ENCODE results near the gene PMPCA. TPM values are rescaled to one million over a fixed set of nuclear protein-coding genes. Genes with fewer than 3 reads are reported as not detected.

PMPCA gene
- total and polyA plus RNA-seq, 2 of the 8 experiments (the other 6 are each of a cell fraction or from before 2014, with no cell fraction given): 60.0 to 88.2 TPM

DNA sequence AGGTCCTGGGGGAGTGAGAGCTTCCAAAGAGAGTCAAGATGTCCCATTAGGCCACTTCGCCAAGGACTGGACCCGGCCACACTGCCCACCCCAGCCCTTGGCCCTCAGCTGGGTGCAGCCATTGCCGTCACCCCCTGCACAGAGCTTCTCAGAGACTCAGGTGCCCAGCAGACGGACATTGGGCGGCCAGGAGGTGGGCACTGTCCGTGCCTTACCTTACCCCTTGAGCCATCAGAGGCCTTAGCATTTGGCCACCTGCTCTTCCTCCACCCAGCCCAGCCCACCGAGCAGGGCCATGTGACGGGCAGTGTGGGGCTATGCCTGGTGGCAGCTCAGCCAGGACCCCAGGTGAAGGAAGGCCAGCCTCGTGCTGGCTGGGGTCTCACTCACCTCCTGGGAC lies 43.6 kb upstream of the PMPCA start:
- Histone ChIP-seq H3K4me3 (ENCODE audit: extremely low read depth in 1 of 4, insufficient read depth in 2 of 4, low read depth in 3 of 4, low read length in 4 of 4) (no peak overlapping the region), H3K56ac (replicated peaks; ENCODE audit: insufficient read length, low read depth, low read length) (no peak overlapping the region), H3K4me2 (ENCODE audit: insufficient read depth in 1 of 2, low read depth in 2 of 2, low read length in 2 of 2) (no peak overlapping the region), H3K79me1 (ENCODE audit: low read depth, low read length) (peaks cover 3% of the 10 kb centered on the region), H3K23me2 (ENCODE audit: low read depth, low read length) (no peaks in the 10 kb centered on the region; the same call in 1 of the 2 replicates), H3K36me3 (ENCODE audit: control insufficient read depth in 2 of 4, insufficient read depth in 4 of 4, low read length in 3 of 4) (peaks cover 0 to 2% (median 0%) of the 10 kb centered on the region in 4 experiments; a peak in 1 of 8 replicates), H4K91ac (replicated peaks; ENCODE audit: insufficient read length, low read length) (no peak overlapping the region), H3K23ac (ENCODE audit: insufficient read length) (no peak overlapping the region), H3K18ac (ENCODE audit: extremely low read depth, low read length) (no peak overlapping the region), H4K8ac (ENCODE audit: extremely low read depth, insufficient read depth, low read length) (no peak overlapping the region; the same call in 1 of the 2 replicates), H2BK20ac (ENCODE audit: low read length) (no peak overlapping the region), H2BK15ac (ENCODE audit: low read length) (no peak overlapping the region), H2AK5ac (ENCODE audit: low read depth, low read length) (no peak overlapping the region), H3K9me3 (ENCODE audit: insufficient read depth in 2 of 2, low read depth in 1 of 2, low read length in 1 of 2) (peaks cover 0 to 3% of the 10 kb centered on the region in 2 experiments; a peak in 1 of 4 replicates), H2BK12ac (ENCODE audit: low read depth, low read length) (no peak overlapping the region), H3K4me1 (replicated peaks in 1 of 4; ENCODE audit: control insufficient read depth in 3 of 4, insufficient read depth in 4 of 4, low read length in 3 of 4) (peaks cover 0 to 8% (median under 1%) of the 10 kb centered on the region in 4 experiments; a peak in 3 of 7 replicates), H2BK120ac (replicated peaks; ENCODE audit: low read depth, low read length) (no peak overlapping the region), H4K5ac (ENCODE audit: insufficient read length, low read depth, low read length) (no peak overlapping the region), H3K79me2 (ENCODE audit: control insufficient read depth in 1 of 2, insufficient read depth in 2 of 2, low read length in 2 of 2) (no peaks in the 10 kb centered on the region), H3K4ac (replicated peaks; ENCODE audit: insufficient read length, low read depth, low read length) (no peak overlapping the region), H3K14ac (ENCODE audit: insufficient read length) (no peak overlapping the region), H3K27ac (ENCODE audit: low read depth, low read length) (no peak overlapping the region), H2BK5ac (ENCODE audit: low read depth, low read length) (no peak overlapping the region), H4K20me1 (replicated peaks in 1 of 2; ENCODE audit: control insufficient read depth in 1 of 2, insufficient read depth in 2 of 2, low read length in 2 of 2) (peaks cover 0 to 7% of the 10 kb centered on the region in 2 experiments), H3K9ac (replicated peaks in 1 of 4; ENCODE audit: extremely low read depth in 1 of 4, low read depth in 3 of 4, low read length in 3 of 4) (no peak overlapping the region), H3K27me3 (replicated peaks in 1 of 4; ENCODE audit: control insufficient read depth in 3 of 4, extremely low read depth in 1 of 4, insufficient read depth in 3 of 4, low read length in 3 of 4) (peaks cover 0 to 2% (median 0%) of the 10 kb centered on the region in 4 experiments; a peak in 2 of 7 replicates), H2AFZ (ENCODE audit: low read length) (no peak overlapping the region)
- no peak for FAIRE-seq
- no peak for DNase-seq (ENCODE audit: low read depth in 1 of 2, low spot score in 2 of 2)
- CTCF ChIA-PET (ENCODE audit: partially characterized antibody): interaction anchor here (0.7 to 7.1 kb wide), 14 partner anchors 8 to 251 kb away, joined by 3 to 80 read pairs (median 3); no protein-coding TSS in a partner anchor
- POLR2A ChIA-PET (ENCODE audit: partially characterized antibody): interaction anchor here (0.6 to 15.8 kb wide), 11 partner anchors 9 to 562 kb away, joined by 3 to 137 read pairs (median 4); partner anchors contain the start of genes CARD9 and SNAPC4
- TF ChIP-seq POU5F1 (IDR thresholded peaks at IDR 0.05; ENCODE audit: low read depth, low read length) (no peak), JUN (IDR thresholded peaks at IDR 0.05; ENCODE audit: low read depth, low read length) (no peak), RBBP5 (IDR thresholded peaks at IDR 0.05; ENCODE audit: borderline replicate concordance, low read depth, low read length) (no peak), ZNF274 (IDR thresholded peaks at IDR 0.05; ENCODE audit: borderline replicate concordance, extremely low read depth, low read length) (no peak), SP2 (IDR thresholded peaks at IDR 0.05; ENCODE audit: low read length) (no peak), RAD21 (IDR thresholded peaks at IDR 0.05 in 1 of 2, conservative IDR thresholded peaks at IDR 0.05 in 1 of 2; ENCODE audit: low read depth in 2 of 2, low read length in 2 of 2) (no peak), POLR2AphosphoS5 (IDR thresholded peaks at IDR 0.05; ENCODE audit: low read depth, low read length) (no peak)
- 90% methylated on average over 9 of the region's 9 CpGs; no CpG with 5 or more reads in 1 of the 2 experiments for WGBS, 2 experiments (ENCODE audit: extremely low coverage in 1 of 2, insufficient coverage in 1 of 2, insufficient read length in 1 of 2, insufficient replicate concordance in 2 of 2, low coverage in 1 of 2, low lambda C conversion rate in 2 of 2, missing lambda C conversion rate in 1 of 2)

Measured in H1 (cell line).